SKM-1 treated with dmso at 0.1 percent for 144 hours (cell line): ENCODE measurements around the gene MMP11.
A peak's percentile ranks its signal among the peaks of the same experiment; 100 is the strongest.
"Not testable (repeated sequence)": the region's sequence is repeated elsewhere in the genome, so short reads cannot be mapped to it uniquely, and the experiment has no call there.

Experiments used
- DNase-seq: peaks from one replicate; lab custom pipeline; 2025; ENCODE audit not compliant: unreplicated experiment; lab: John Stamatoyannopoulos, UW

The MMP11 gene, protein sequence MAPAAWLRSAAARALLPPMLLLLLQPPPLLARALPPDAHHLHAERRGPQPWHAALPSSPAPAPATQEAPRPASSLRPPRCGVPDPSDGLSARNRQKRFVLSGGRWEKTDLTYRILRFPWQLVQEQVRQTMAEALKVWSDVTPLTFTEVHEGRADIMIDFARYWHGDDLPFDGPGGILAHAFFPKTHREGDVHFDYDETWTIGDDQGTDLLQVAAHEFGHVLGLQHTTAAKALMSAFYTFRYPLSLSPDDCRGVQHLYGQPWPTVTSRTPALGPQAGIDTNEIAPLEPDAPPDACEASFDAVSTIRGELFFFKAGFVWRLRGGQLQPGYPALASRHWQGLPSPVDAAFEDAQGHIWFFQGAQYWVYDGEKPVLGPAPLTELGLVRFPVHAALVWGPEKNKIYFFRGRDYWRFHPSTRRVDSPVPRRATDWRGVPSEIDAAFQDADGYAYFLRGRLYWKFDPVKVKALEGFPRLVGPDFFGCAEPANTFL

DNA sequence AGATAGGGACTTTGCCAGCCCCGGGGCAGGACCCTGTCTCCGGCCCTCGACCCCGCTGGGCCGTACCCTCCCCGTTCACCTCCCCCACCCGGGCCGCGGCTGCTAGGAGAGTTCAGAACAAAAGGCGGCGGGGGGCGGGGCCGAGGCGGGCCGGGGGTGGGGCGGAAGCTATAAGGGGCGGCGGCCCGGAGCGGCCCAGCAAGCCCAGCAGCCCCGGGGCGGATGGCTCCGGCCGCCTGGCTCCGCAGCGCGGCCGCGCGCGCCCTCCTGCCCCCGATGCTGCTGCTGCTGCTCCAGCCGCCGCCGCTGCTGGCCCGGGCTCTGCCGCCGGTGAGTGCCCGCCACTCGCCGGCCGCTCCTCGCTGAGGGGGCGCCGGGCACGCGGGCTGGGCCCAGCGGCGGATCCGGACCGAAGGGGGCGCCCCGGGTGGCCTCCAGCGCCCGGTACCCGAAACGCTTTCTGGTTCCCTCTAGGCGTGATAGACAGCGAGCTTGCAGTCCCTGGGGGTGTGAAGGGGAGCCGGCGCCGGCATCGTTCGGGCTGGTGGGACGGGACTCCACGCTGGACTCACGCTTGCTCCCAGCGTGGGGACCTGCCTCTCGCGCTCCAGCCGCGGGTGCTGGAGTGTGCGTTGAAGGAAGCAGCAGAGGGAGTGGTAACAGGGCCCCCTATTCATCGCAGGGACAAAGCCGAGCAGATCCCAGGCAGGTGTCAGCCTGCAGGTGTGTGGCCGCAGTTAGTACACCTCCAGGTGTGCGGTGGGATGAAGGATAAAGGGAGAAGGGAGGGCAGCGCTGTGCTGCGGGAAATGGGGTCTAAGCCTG, at the start of gene MMP11:
TSS of gene MMP11 (plus strand) at position 201 of the 825 bp plus-strand sequence. CDS start at position 223, 22 bp downstream.
- no peak for DNase-seq

DNA sequence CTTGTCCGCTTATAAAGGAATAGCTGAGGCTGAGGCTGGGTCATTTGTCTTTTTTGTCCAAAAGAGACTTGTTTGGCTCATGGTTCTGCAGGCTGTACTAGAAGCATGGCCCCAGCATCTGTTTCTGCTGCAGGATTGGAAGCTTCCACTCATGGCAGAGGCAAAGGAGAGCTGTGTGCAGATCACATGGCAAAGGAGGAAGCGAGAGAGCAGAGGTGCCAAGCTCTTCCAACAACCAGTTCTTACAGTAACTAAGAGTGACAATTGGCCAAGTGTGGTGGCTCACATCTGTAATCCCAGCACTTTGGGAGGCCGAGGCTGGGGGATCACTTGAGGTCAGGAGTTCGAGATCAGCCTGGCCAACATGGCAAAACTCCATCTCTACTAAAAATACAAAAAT, 44.5 kb upstream of the MMP11 start:
- not testable (repeated sequence) for DNase-seq

DNA sequence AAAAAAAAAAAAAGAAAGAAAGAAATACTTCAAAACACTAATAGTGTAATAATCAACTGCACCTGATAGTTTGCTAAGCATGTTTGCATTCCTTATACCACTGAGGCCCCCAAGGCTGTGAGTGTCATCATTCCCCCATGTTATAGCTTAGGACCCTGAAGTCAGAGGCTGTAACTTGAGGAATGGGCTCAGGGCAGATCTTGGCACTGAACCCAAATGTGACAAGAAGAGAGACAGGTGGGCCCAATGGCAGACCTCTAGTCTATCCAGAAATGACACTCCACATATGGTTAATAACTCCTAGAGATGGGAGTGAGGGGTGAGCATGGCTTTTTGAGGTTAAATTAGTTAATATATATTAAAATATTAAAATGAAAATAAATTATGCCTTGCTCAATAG, 35.0 kb upstream of the MMP11 start:
- no peak for DNase-seq

DNA sequence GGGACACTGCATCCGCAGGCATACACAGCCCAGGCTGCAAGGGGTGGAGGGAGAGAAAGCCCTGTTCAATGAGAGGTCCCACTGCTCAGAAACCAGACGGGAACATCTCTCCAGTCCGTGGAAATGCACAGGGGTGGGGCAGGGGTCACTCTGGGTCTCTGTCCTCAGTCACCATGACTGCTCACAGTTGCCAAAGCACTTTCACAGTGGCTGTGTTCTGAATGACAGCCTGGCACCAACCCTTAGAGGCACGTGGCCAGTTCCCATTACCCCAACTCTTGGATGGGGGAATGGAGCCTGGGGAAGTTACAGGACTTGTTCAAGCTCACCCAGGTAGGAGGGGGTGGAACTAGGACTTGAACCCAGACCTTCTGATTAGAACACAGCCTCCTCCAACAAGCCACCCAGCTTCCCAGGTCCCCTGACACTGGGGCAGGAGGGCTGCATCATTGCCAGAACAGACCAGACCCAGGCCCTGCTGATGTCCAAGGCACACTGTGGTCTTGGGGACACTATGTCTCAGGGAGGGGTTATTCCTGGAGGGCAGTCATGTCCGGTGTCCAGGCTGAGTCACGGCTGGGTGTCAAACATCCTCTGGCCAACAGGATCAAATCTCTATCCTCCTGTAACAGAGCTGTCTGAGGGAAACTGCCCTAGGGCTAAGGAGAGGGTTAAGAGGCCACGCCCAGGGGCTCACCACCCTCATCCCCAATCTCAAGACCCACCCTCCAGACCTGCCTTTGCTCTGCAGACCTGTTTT, 30.0 kb upstream of the MMP11 start:
- DNase-seq: no peak

DNA sequence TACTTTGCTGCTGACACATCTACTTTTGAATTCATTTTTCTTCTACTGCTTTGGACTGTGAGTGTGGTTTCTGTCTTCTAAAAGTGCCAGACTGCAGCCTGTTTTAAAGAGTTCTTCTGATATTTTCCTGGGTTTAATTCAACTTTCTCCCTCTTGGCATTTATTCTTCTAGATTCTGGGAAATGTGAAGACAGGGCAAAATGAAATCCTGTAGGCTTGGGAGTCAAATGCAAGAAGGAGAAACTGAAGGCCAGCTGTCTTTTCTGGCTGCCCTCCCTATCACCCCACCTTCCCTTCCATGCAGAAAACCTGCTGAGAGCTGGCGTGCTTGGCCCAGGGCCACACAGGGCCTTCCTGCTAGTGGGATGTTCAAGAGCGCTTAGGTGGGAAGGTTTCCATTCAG, 29.3 kb upstream of the MMP11 start:
- DNase-seq: no peak

DNA sequence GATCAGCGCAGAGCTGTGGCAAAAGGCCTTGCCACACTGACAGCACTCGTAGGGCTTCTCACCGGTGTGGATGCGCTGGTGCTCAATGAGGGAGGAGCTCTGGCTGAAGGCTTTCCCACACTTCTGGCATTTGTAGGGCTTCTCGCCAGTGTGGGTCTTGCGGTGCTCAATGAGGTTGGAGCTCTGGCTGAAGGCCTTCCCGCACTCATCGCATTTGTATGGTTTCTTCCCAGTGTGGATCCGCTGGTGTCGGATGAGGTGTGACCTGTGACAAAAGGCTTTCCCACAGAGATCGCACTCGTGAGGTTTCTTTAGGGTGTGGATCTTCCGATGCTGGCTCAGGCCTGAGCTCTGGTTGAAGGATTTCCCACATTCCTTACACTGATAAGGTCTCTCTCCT, 28.6 kb upstream of the MMP11 start:
- no peak for DNase-seq

DNA sequence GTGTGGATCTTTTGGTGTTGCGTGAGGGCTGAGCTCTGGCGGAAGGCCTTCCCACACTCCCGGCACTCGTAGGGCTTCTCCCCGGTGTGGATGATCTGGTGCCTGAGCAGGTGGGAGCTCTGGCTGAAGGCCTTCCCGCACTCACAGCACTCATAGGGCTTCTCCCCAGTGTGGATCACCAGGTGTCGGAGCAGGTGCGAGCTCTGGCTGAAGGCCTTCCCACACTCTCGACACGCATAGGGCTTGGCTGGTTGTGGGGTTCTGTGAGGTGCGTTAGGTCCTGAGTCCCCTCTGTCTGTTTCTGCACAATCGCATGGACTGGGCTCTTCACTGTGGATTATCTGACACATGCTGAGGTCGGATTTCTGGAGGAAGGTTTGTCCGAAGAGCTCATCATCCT, 28.2 kb upstream of the MMP11 start:
- no peak for DNase-seq

DNA sequence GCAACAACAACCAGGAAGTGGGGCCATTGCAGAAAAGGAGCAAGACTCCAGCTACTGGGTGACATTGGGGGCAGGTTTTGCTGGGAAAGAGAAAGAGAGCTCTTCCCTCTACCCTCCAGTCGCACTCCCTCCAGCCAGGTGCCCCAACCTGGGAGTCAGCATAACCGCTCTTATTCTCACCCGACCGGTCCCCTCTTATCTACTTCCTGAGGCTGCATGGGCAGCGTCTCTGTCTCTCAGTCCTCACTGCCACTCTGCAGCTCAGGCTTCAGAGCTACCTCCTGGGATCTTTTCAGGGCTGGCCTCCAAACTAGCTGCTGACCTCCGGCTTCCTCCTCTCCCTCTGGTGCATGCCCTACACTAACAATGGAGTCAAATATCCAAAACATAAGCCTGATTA, 26.9 kb upstream of the MMP11 start:
- DNase-seq: no peak

DNA sequence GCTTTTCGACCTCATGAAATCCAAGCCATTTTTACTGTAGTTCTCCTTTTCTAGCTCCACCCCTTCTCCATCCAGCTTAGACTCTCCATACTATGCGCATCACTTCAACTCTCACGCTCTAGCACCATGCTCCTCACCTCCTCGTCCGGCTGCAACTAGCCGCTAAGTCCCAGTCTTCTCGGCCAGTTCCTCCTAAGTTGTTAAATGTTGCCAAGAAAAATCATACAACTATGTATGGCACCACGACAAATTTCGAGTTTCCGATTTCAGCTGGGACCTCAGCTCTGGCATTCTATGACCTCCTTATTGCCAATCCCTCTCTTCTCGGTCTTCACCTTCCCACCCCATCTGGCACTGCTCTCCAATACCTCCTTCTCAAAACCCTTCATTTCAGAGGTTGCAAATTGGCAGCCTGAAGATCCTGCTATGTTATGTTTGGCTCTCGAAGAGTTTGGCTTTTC, 22.8 kb upstream of the MMP11 start:
- no peak for DNase-seq

DNA sequence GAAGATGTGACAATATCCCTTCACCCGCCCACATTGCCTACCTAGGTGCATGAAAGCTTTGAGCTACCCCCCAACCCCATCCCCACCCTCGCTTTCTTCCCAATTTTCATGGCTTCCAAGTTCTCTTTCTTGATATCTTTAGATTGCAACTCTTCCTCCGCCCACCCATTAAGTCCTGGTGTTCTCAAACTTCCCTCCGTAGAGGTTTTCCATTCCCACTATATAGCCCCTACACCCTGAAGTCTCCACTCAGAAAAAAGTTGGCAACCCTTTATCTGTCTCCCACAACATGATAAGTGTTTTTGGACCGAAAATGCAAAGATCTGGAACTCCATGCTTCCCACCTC, 22.3 kb upstream of the MMP11 start:
- DNase-seq: no peak

DNA sequence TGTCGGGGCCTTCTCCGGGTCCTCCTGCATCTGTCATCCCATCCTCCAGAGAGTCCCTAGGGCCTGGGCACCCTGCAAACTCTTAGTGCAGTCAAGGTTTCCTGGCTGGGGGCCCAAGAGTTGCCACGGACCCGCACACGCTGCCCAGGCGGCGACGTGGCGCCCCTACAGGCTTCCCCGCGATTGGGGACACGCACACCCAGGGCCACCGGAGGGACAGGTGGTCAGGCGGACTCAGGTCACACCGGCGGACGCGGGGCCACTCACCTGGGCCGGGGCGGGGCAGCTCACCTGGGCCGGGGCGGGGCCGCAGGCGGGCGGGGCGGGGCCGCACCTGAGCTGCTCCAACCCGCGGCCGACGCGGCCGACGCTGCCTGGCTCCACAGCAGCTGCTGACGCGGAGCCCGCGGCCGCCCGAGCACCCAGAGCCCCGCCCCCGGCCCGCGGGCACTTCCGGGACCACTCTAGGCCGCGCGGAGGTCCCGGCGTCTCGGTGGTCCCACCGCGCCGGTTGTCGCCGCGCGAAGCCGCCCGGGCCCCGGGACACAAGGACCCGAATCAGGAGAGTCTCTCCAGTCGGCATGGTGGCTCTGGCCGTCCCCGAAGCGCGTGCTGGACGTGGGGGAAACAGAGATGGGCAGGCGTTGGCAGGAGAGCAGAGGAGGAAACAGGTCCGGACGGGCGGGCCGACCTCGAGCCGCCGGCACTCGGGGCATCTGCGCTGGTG, 21.8 kb upstream of the MMP11 start, which contains the start of gene ZNF70:
TSS of gene ZNF70 (minus strand) at position 399 of the 727 bp plus-strand sequence. CDS start 5,972 bp downstream, outside the sequence.
- peak; percentile 45 for DNase-seq

DNA sequence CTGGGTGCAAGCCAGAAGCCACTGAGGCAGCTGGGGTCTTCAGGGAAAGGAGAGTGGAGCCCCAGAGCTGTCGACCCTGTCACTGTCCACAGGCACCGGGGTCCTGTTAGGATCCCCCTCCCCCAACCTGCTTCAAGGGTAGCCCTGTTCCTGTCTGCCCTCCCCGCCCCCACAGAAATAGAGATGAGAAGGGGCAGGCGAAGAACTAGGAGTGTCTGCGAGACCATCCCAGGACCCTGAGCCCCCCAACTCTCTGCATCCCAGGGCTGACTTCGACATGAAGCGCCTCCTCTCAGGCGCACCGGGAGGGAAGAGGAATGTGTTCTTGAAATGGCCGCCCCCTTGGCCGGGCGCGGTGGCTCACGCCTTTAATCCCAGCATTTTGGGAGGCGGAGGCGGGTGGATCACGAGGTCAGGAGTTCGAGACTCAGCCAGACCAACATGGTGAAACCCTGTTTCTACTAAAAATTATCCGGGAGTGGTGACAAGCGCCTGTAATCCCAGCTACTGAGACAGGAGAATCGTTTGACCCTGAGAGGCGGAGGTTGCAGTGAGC, 21.1 kb upstream of the MMP11 start:
- no peak for DNase-seq

DNA sequence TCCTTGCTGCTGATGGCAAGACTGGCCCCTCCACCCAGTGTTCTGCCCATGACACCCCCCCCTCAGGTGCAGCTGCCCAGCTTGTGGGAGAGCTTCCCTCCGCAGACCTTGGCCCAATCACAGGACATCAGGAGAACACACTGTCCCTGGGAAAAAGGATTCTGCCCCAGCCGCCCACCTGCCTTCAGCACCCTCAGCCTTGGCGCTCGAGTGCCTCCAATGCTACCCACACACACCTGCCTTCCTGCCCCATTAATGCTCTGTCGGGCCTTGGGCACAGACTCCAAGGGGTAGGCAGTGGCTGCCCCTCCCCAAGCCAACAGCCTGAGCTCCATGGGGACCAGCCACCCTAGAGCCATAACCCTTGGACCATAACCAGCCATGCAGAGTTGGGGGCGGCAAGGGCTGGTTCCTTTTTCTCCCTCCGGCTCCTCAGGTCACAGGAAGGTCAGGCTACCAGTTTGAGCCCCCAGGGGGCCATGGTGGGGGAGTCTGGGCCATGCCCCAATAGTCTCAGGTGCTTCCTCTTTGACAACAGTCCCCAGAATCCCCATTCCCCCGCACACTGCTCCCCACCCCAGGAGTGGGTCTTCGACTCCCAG, 20.5 kb upstream of the MMP11 start:
- DNase-seq: no peak

DNA sequence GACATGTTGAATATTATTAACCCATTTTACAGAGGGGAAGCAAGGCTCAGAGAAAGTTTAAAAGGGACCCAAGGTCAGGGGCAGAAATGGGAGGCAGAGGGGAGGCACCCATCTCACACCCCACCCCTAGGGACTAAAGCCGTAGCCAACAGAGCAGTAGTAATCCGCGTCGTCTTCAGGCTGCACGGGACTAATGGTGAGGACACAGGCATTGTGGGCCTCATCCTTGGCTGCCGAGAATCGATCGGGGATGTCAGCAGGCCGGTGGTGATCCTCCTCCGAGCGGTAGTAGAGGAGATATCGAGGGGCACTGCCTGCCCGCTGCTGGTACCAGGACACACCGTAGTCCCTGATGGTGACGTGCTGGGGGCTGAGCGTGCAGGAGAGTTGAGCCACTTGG, 19.9 kb upstream of the MMP11 start:
- DNase-seq: no peak

DNA sequence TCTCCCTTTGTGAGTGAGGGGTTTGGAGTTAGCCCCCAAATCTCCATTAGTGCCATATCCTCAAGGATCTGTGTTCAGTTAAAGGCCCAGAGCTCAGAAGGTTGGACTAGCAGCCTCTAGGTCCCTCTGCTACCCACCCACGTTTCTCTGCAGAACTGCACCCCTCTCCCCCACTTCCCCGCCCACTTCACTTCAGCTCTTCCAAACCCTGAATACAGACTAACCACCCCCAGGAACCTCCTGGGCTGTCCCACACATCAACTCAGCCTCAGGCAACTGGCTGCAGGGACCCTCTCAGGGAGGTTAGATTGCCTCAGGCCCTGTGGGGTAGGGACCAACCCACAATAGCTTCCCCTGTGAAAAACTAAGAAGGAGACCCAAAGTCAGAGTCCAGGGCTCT, 19.3 kb upstream of the MMP11 start:
- no peak for DNase-seq

DNA sequence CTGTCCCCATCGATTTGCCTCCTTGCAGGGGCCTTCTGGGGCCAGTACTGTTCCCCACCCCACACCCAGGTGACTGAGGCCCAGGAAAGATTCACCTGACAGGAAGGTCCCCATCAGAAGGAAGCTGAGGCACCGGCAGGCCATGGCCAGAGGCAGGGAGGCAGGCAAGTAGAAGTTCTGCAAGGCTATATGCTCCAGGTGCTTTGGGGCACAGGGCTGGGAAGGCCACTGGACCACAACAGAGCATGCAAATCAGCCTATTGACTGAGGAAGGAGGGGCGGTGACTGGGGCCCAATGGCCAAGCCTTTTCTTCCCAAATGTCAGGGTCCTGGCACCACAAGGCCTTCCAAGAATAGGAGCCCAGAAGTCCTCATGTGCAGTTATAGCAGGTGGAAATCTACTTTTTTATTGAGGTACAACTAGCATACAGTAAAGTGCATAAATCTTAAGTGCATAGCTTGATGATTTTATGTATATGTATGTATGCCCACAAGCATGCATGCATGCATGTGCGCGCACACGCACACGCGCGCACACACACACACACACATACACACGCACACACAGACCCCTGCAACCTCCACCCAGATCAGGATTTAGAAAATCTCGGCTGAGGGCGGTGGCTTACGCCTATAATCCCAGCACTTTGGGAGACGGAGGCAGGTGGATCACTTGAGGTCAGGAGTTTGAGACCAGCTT, 18.3 kb upstream of the MMP11 start, which contains the start of gene VPREB3:
TSS of gene VPREB3 (minus strand) at position 206 of the 700 bp plus-strand sequence. CDS start at position 144, 62 bp downstream.
- no peak for DNase-seq

DNA sequence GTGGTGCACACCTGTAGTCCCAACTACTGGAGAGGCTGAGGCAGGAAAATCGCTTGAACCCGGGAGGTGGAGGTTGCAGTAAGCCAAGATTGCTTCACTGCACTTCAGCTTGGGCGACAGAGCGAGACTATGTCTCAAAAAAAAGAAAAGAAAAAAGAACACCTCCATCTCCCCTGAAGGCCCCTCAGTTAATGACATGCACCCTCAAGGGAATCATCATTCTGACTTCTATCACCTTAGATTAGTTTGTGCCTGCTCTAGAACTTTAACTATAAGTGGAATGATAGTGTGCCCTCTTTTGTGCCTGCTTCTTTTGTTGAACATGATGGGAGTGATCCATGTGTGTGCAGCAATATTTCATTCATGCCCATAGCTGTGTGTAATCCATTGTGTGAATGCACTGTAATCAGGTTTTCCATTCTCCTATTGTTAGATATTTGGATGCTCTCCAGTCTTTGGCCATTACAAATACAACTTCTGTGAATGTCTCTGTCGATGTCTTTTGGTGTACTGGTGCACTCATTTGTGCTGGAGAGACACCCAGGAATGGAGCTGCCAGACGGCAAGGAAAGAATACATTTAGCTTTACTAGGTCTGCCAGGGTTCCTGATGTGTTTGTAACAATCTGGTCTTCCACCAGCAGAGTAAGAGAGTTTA, 17.5 kb upstream of the MMP11 start:
- DNase-seq: no peak

DNA sequence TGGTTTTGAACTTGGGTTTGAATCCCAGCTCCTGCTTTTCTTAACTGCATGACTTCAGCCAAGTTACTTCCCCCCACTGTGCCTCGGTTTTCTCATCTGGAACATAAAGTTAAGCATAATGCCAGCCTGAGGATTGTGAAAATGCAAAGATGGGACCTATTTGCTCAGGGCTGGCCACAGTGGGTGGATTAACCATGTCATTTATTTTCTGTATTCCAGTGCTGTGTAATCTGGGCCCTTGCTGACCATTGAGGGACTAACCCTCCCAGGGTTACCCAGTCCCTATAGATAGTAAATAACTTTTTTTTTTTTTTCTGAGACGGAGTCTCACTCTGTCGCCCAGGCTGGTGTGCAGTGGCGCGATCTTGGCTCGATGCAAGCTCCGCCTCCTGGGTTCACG, 16.9 kb upstream of the MMP11 start:
- no peak for DNase-seq

DNA sequence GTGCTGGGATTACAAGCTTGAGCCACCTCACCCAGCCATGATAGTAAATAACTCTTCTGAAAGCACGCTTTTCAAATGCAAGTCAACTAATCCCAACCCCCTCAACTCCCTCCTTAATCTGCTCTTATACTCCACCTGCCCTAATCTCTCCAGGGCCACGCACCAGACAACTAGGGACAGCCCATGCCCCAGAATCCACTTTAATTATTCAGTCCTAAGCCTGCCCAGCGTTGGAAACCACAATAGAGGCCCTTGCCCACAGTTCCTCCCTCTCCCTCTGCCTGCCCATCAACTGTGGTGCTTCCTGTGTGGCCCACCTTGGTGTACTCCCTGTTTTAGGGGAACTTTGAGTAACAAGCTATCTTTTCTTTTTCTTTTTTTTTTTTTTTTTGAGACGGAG, 15.8 kb upstream of the MMP11 start:
- no peak for DNase-seq
